HEK293 (cell line): ENCODE data around the gene PRAC2.

Experiments
- CTCF ChIA-PET: fragments of 350-600 bp; formaldehyde crosslinking; extraction: SDS; loops from one replicate; lab custom pipeline; 2021; ENCODE audit warnings: antibody characterized with exemption; lab: Yijun Ruan, JAX
- POLR2A ChIA-PET: fragments of 300-600 bp; formaldehyde crosslinking; extraction: SDS; loops from one replicate; lab custom pipeline; 2020; ENCODE audit warnings: antibody characterized with exemption, inconsistent platforms; lab: Yijun Ruan, JAX
- H3K27ac ChIP-seq: fragments of 200-500 bp; sonication (Bioruptor generic); 2 replicates; pipeline ENCODE4 v1.5.1; 2014; ENCODE audit warnings: low read depth, low read length, control low read depth, inconsistent platforms; ENCODE audit errors: extremely low read depth
- H3K36me3 ChIP-seq, 2 experiments: fragments of 200-500 bp in 1 of 2; sonication (Bioruptor generic) in 1 of 2; 1 replicate in 1 of 2; 2 replicates in 1 of 2; pipeline ENCODE4 v1.5.1; 2014 to 2017; ENCODE audit warnings: inconsistent platforms in 2 of 2, low read length in 2 of 2; ENCODE audit not compliant: control insufficient read depth in 2 of 2, insufficient read depth in 1 of 2
- H3K4me1 ChIP-seq: fragments of 200-500 bp; sonication (Bioruptor generic); 2 replicates; pipeline ENCODE4 v1.5.1; 2014; ENCODE audit warnings: mild to moderate bottlenecking, low read length, inconsistent platforms; ENCODE audit not compliant: control insufficient read depth, insufficient read depth
- H3K4me3 ChIP-seq: 2 replicates; pipeline ENCODE4 v1.5.1; 2011; ENCODE audit warnings: low read depth, mild to moderate bottlenecking, control low read depth, low read length, moderate library complexity
- H3K9me3 ChIP-seq: fragments of 200-500 bp; sonication (Bioruptor generic); 2 replicates; pipeline ENCODE4 v1.5.1; 2014; ENCODE audit warnings: low read depth, low read length, inconsistent platforms; ENCODE audit not compliant: control insufficient read depth, insufficient read depth
- KLF16 ChIP-seq: fragments of 450-650 bp; formaldehyde crosslinking; IDR thresholded peaks from 2 replicates; pipeline ENCODE4 v1.5.1; 2017; ENCODE audit warnings: missing biosample characterization, missing genetic modification characterization
- PRDM1 ChIP-seq: fragments of 450-650 bp; formaldehyde crosslinking; IDR thresholded peaks from 2 replicates; pipeline ENCODE4; 2016; ENCODE audit warnings: missing biosample characterization, missing genetic modification characterization
- ZFP3 ChIP-seq: fragments of 450-650 bp; formaldehyde crosslinking; IDR thresholded peaks from 2 replicates; pipeline ENCODE4 v1.5.1; 2016; ENCODE audit warnings: low read depth, missing biosample characterization, missing genetic modification characterization
- ZIC2 ChIP-seq: fragments of 450-650 bp; formaldehyde crosslinking; IDR thresholded peaks from 2 replicates; pipeline ENCODE4 v1.5.1; 2016; ENCODE audit warnings: missing biosample characterization, missing genetic modification characterization
- ZNF311 ChIP-seq: fragments of 450-650 bp; formaldehyde crosslinking; IDR thresholded peaks from 2 replicates; pipeline ENCODE4 v1.5.1; 2017; ENCODE audit warnings: missing biosample characterization, missing genetic modification characterization, borderline replicate concordance
- ZNF366 ChIP-seq: fragments of 450-650 bp; formaldehyde crosslinking; conservative IDR thresholded peaks from 2 replicates; pipeline ENCODE4 v1.5.1; 2016; ENCODE audit warnings: missing biosample characterization, missing genetic modification characterization
- ZNF514 ChIP-seq: fragments of 450-650 bp; formaldehyde crosslinking; IDR thresholded peaks from 2 replicates; pipeline ENCODE4 v1.5.1; 2016; ENCODE audit warnings: missing biosample characterization, missing genetic modification characterization
- ZNF768 ChIP-seq: fragments of 450-650 bp; formaldehyde crosslinking; IDR thresholded peaks from 2 replicates; pipeline ENCODE4 v1.5.1; 2018; ENCODE audit warnings: missing biosample characterization, mild to moderate bottlenecking, missing genetic modification characterization
- ZNF785 ChIP-seq: fragments of 450-650 bp; formaldehyde crosslinking; IDR thresholded peaks from 2 replicates; pipeline ENCODE4 v1.5.1; 2016; ENCODE audit warnings: missing biosample characterization, missing genetic modification characterization
- ZNF792 ChIP-seq: fragments of 450-650 bp; formaldehyde crosslinking; IDR thresholded peaks from 2 replicates; pipeline ENCODE4 v1.5.1; 2016; ENCODE audit warnings: missing biosample characterization, missing genetic modification characterization
- ZNF830 ChIP-seq: fragments of 450-650 bp; IDR thresholded peaks from 2 replicates; pipeline ENCODE4 v1.5.0; 2018; ENCODE audit warnings: missing biosample characterization, missing genetic modification characterization, low read depth, mild to moderate bottlenecking, moderate library complexity
- TF ChIP-seq, protein P1 (sequence below): fragments of 450-650 bp; formaldehyde crosslinking; IDR thresholded peaks from 2 replicates; pipeline ENCODE4 v1.5.1; 2016; ENCODE audit warnings: missing biosample characterization, missing genetic modification characterization
- TF ChIP-seq, protein P2 (sequence below): fragments of 450-650 bp; formaldehyde crosslinking; IDR thresholded peaks from 2 replicates; pipeline ENCODE4; 2016; ENCODE audit warnings: missing biosample characterization, missing genetic modification characterization
- TF ChIP-seq, protein P3 (sequence below): fragments of 450-650 bp; formaldehyde crosslinking; IDR thresholded peaks from 2 replicates; pipeline ENCODE4 v1.5.1; 2017; ENCODE audit warnings: missing biosample characterization, missing genetic modification characterization
- TF ChIP-seq, protein P4 (sequence below): fragments of 450-650 bp; formaldehyde crosslinking; IDR thresholded peaks from 2 replicates; pipeline ENCODE4 v1.5.1; 2016; ENCODE audit warnings: missing biosample characterization, missing genetic modification characterization

Gene PRAC2

DNA sequence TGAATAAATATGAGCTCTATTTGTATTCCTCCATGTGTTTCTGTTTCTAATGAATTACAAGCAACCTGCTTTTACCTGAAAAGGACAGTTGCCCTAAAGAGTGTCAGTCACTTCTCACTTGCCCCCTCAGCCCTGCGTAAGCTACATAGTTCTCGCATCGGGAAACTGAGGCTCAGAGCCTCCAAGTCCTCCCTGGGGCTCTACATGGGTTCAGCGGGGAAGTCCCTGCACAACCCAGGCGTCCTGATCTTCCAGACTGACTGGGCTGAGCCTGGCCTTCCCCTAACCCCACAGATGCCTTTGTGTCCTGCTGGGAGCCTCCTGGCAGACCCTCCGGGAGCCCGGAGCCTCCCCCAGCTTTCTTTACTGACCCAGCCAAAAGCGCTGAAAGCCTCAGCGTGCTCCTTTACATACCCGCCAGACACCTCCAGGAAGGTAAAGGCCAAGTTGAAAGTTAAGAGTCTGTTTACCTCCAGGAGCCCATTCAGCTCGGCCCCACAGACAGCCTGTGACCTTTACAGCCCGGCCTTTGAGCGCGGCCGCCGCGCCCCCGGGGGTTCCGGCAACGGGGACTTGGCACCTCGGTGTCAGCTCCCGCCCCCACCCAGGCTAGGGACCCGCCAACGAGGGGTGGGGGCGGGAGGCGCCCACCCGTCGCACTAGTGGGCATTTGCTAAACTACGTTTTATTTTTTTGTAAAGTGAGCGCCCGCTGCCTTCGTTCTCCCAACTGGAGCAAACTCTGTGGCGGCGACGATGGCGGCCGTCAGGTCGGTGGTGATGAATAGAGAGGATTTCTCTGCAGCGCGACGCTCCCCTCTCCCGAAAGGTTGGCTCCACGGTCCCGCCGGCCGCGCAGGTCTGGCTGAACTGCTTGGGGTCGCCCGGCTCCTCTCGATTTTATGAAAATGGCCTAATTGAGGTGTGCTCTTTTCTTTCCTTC is 10.0 kb downstream of the PRAC2 start:
- H3K36me3 ChIP-seq: no peaks in the 10 kb centered on the region
- TF ChIP-seq, protein P1, sequence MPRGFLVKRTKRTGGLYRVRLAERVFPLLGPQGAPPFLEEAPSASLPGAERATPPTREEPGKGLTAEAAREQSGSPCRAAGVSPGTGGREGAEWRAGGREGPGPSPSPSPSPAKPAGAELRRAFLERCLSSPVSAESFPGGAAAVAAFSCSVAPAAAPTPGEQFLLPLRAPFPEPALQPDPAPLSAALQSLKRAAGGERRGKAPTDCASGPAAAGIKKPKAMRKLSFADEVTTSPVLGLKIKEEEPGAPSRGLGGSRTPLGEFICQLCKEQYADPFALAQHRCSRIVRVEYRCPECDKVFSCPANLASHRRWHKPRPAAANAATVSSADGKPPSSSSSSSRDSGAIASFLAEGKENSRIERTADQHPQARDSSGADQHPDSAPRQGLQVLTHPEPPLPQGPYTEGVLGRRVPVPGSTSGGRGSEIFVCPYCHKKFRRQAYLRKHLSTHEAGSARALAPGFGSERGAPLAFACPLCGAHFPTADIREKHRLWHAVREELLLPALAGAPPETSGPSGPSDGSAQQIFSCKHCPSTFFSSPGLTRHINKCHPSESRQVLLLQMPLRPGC: no peak
- TF ChIP-seq ZIC2 (tag by site-specific recombination) (no peak), ZNF785 (tag by site-specific recombination) (no peak), ZNF768 (tag by site-specific recombination) (no peak)
- TF ChIP-seq, all 188 proteins: peak for 0
- ChIA-PET POLR2A (no interaction called here), CTCF (interaction anchor here (0.6 to 10.9 kb wide), 6 partner anchors 9 to 285 kb away, joined by 3 to 118 read pairs (median 9); partner anchors contain the start of gene PRAC2)
- Histone ChIP-seq H3K27ac (no peak overlapping the region), H3K9me3 (no peaks in the 10 kb centered on the region), H3K4me3 (no peak overlapping the region), H3K4me1 (peaks cover 7% of the 10 kb centered on the region)

DNA sequence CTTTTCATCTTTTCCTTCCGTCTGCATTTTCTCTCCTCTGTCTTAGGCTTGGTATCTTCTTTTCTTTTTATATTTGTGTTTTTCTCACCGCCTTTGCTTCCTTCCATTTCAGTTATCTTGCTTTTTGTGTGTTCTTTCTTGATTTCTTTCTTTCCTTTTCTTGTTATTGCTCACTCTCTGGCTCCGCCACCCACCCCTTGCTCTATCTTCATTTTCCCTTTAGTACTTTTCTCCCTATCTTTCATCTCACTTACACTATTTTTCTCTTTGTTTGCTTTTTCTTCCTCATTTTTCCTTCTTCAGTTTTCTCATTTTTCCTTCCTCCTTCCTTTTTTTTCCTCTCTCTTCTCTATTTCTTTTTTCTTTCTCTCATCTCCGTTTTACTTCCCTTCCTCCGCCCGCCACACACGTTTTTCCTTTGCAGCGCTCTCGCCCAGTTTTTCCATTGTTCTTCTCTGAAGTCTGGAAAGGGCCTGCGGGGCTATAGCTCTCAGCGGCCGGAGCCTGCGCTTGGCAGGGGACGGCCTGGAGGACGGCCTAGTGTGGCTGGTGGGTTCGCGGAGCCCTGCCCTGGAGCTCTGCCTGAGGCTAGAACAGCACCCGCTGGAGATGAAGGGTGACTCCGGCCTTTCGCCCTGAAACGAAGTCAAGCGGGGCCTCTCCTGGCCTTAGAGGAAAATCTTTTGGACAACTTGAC is 10.8 kb downstream of the PRAC2 start:
- Histone ChIP-seq H3K4me1 (peaks cover 7% of the 10 kb centered on the region), H3K36me3 (no peaks in the 10 kb centered on the region), H3K9me3 (no peaks in the 10 kb centered on the region), H3K4me3 (no peak overlapping the region), H3K27ac (no peak overlapping the region)
- ChIA-PET CTCF (interaction anchor here (1.3 to 3.5 kb wide), 4 partner anchors 10 to 145 kb away, joined by 4 to 20 read pairs (median 8); partner anchors contain the start of gene PRAC2), POLR2A (interaction anchor here (0.8 to 0.9 kb wide), 2 partner anchors 9 to 22 kb away, joined by 3 to 4 read pairs; no protein-coding TSS in a partner anchor)
- TF ChIP-seq PRDM1 (peak; percentile 81), ZNF366 (tag by site-specific recombination) (peak; percentile 61; the same call in 1 of the 2 replicates), ZNF792 (tag by site-specific recombination) (no peak)

DNA sequence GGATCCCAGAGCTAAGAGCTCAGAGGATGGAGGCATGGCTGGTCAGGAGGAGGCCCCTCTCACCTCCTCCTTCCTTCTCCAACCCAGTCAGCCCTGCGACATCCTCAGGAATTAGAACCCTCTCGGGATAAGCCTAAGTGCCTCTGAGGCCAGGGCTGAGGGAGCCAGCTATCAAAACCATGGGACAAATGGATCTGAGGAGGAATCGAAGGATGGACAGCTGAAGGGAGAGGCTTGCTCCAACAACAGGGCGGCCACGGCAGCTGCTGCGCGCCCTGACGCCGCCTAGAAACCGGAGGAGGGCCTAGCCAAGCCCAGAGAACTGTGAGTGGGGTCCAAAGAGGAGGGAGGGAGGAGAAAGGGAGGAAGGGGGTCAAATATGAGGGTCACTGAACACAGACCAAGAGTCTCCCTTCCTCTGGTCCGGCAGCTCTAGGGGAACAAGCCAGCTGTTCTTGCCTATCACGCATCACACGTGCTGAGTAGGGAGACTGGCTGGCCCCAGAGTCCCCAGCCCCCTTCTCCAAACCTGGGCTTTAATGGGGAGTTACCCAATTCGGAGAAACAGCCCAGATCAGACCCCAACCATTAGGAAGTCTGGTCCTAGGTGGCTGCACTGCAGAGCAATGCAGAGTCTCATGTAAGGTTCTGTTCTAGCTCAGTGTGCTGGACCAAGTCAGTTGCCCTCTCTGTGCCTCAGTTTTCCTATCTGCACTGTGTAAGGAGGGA is 11.5 kb downstream of the PRAC2 start:
- CTCF ChIA-PET: interaction anchor here (0.6 to 3.5 kb wide), 6 partner anchors 10 to 144 kb away, joined by 4 to 20 read pairs (median 4); partner anchors contain the start of gene PRAC2
- POLR2A ChIA-PET: interaction anchor here (0.6 to 0.9 kb wide), 3 partner anchors 10 to 494 kb away, joined by 3 to 5 read pairs (median 4); no protein-coding TSS in a partner anchor
- H3K27ac ChIP-seq: no peak overlapping the region
- H3K36me3 ChIP-seq: no peaks in the 10 kb centered on the region
- no peaks in the 10 kb centered on the region for H3K9me3 ChIP-seq
- no peak overlapping the region for H3K4me3 ChIP-seq
- TF ChIP-seq, protein P2, sequence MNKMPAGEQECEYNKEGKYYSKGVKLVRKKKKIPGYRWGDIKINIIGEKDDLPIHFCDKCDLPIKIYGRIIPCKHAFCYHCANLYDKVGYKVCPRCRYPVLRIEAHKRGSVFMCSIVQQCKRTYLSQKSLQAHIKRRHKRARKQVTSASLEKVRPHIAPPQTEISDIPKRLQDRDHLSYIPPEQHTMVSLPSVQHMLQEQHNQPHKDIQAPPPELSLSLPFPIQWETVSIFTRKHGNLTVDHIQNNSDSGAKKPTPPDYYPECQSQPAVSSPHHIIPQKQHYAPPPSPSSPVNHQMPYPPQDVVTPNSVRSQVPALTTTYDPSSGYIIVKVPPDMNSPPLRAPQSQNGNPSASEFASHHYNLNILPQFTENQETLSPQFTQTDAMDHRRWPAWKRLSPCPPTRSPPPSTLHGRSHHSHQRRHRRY: no peak
- peaks cover 4% of the 10 kb centered on the region for H3K4me1 ChIP-seq

DNA sequence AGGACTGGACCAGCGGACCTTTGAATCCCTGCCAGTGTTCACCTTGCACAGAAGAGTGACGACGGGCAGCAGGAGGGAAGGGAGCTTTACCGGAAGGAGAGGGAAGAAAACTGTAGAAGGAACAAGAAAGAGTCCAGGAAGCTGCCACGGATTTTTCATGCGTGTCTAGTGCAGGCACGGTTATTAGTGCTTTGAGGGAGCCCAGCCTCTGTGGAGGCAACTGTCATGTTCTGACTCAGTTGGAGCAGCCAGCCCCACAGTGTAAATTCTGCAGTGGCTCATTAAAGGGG is 12.0 kb downstream of the PRAC2 start:
- Histone ChIP-seq H3K9me3 (no peaks in the 10 kb centered on the region), H3K4me3 (no peak overlapping the region), H3K36me3 (no peaks in the 10 kb centered on the region), H3K4me1 (no peaks in the 10 kb centered on the region), H3K27ac (no peak overlapping the region)
- ChIA-PET POLR2A (no interaction called here), CTCF (interaction anchor here (0.6 to 3.5 kb wide), 4 partner anchors 11 to 68 kb away, joined by 4 to 20 read pairs (median 8); partner anchors contain the start of gene PRAC2)
- TF ChIP-seq ZNF514 (tag by site-specific recombination) (no peak), ZNF830 (tag by site-specific recombination) (no peak), ZNF311 (tag by site-specific recombination) (no peak), KLF16 (no peak), PRDM1 (no peak), ZFP3 (tag by site-specific recombination) (no peak)
- TF ChIP-seq, protein P3, sequence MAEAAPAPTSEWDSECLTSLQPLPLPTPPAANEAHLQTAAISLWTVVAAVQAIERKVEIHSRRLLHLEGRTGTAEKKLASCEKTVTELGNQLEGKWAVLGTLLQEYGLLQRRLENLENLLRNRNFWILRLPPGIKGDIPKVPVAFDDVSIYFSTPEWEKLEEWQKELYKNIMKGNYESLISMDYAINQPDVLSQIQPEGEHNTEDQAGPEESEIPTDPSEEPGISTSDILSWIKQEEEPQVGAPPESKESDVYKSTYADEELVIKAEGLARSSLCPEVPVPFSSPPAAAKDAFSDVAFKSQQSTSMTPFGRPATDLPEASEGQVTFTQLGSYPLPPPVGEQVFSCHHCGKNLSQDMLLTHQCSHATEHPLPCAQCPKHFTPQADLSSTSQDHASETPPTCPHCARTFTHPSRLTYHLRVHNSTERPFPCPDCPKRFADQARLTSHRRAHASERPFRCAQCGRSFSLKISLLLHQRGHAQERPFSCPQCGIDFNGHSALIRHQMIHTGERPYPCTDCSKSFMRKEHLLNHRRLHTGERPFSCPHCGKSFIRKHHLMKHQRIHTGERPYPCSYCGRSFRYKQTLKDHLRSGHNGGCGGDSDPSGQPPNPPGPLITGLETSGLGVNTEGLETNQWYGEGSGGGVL: no peak
- TF ChIP-seq, protein P4, sequence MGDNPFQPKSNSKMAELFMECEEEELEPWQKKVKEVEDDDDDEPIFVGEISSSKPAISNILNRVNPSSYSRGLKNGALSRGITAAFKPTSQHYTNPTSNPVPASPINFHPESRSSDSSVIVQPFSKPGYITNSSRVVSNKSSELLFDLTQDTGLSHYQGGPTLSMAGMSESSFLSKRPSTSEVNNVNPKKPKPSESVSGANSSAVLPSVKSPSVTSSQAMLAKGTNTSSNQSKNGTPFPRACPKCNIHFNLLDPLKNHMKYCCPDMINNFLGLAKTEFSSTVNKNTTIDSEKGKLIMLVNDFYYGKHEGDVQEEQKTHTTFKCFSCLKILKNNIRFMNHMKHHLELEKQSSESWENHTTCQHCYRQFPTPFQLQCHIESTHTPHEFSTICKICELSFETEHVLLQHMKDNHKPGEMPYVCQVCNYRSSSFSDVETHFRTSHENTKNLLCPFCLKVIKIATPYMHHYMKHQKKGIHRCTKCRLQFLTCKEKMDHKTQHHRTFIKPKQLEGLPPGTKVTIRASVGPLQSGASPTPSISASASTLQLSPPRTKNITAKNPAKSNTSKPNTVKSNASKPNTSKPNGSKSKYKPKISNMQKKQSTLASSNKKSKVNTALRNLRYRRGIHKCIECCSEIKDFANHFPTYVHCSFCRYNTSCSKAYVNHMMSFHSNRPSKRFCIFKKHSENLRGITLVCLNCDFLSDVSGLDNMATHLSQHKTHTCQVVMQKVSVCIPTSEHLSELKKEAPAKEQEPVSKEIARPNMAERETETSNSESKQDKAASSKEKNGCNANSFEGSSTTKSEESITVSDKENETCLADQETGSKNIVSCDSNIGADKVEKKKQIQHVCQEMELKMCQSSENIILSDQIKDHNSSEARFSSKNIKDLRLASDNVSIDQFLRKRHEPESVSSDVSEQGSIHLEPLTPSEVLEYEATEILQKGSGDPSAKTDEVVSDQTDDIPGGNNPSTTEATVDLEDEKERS: no peak
